Esophagus squamous epithelium (tissue), 4 donors: Measurements from ENCODE around the gene PLEKHA1.

Experiments
- CTCF ChIP-seq, 6 experiments: fragments of 450-650 bp in 4 of 6; fragments of 200-600 bp in 2 of 6; sonication (generic) in 2 of 6; IDR thresholded peaks; one replicate each; pipeline ENCODE4 v1.5.1; 2016 to 2019; ENCODE audit warnings: antibody characterized with exemption in 6 of 6, mild to moderate bottlenecking in 4 of 6, moderate library complexity in 4 of 6
- POLR2A ChIP-seq, 4 donors: fragments of 450-650 bp; IDR thresholded peaks; one replicate each; pipeline ENCODE4 v1.6.1; 2017; ENCODE audit warnings: antibody characterized with exemption in 4 of 4, mild to moderate bottlenecking in 4 of 4, moderate library complexity in 3 of 4

GRCh38 chr10:122454071-122454470, 79.6 kb downstream of the PLEKHA1 start:
- TF ChIP-seq CTCF (IDR thresholded peaks at IDR 0.05): no peak
- TF ChIP-seq POLR2A (IDR thresholded peaks at IDR 0.05): no peak
